Prostate gland (tissue), 2 donors: ENCODE data around the gene IGF1R.

Experiments
- CTCF ChIP-seq, 4 experiments: fragments of 200-600 bp in 2 of 4; fragments of 450-650 bp in 2 of 4; sonication (generic) in 2 of 4; IDR thresholded peaks; 1 replicate in 3 of 4; 2 replicates in 1 of 4; pipeline ENCODE4 v1.5.1; 2016 to 2019; ENCODE audit warnings: antibody characterized with exemption in 4 of 4, mild to moderate bottlenecking in 2 of 4, moderate library complexity in 2 of 4
- POLR2A ChIP-seq: fragments of 450-650 bp; IDR thresholded peaks from one replicate; pipeline ENCODE4 v1.6.1; 2016; ENCODE audit warnings: antibody characterized with exemption, mild to moderate bottlenecking
- POLR2AphosphoS5 ChIP-seq: sonication (generic); formaldehyde crosslinking; IDR thresholded peaks from one replicate; pipeline ENCODE4 v1.6.1; 2017; ENCODE audit warnings: antibody characterized with exemption

- no peak for TF ChIP-seq CTCF (IDR thresholded peaks at IDR 0.05)
- no peak for TF ChIP-seq POLR2AphosphoS5
- TF ChIP-seq POLR2A, result no peak
Observed at GRCh38 chr15:98786717-98787116, 138.4 kb downstream of the IGF1R start.
